T47D (cell line): Measurements from ENCODE around the gene VAC14.

Experiments
- DNase-seq, 2 experiments: peaks; one replicate each; pipeline versions ENCODE4 v3.0.0 to v3.0.0-alpha.2; 2011 to 2012; ENCODE audit warnings: low read depth in 1 of 2, low spot score in 1 of 2
- JUND ChIP-seq: IDR thresholded peaks from 2 replicates; pipeline ENCODE4 v1.6.1; 2012; ENCODE audit warnings: low read depth
- in situ Hi-C: cut with HindIII; loops from 2 replicates; pipeline ENCODE4 v1.10.0; 2016; ENCODE audit warnings: low sequenced_read_pairs, low pct_unique_long_range_greater_than_20kb

Gene VAC14

GRCh38 chr16:70689970-70690891, 110.7 kb downstream of the VAC14 start:
- in situ Hi-C loops, result no loop called here

GRCh38 chr16:70689035-70689969, 111.7 kb downstream of the VAC14 start:
- no peak for DNase-seq
- in situ Hi-C loops, result no loop called here
- no peak for TF ChIP-seq JUND

More at GRCh38 chr16:70689970-70690891, 110.7 kb downstream of the VAC14 start:
- no peak for DNase-seq
- no peak for TF ChIP-seq JUND

GRCh38 chr16:70688246-70688742, 112.7 kb downstream of the VAC14 start:
- DNase-seq, result no peak
- no peak for TF ChIP-seq JUND
- in situ Hi-C loops, result no loop called here

- in situ Hi-C loops, result no loop called here
- TF ChIP-seq JUND, result no peak
- DNase-seq, result no peak
Measured at GRCh38 chr16:70687671-70688245, 113.2 kb downstream of the VAC14 start.

GRCh38 chr16:70687102-70687511, 113.9 kb downstream of the VAC14 start:
- DNase-seq, result peak in 1 of 2 experiments; percentile 41
- no peak for TF ChIP-seq JUND
- in situ Hi-C loops, result no loop called here

- TF ChIP-seq JUND, result no peak
- in situ Hi-C loops, result no loop called here
- no peak for DNase-seq
Measured at GRCh38 chr16:70686376-70687101, 114.4 kb downstream of the VAC14 start.

- TF ChIP-seq JUND, result no peak
- peak; percentile 94 for DNase-seq
- in situ Hi-C loops, result no loop called here
Measured at GRCh38 chr16:70685938-70686375, 115.0 kb downstream of the VAC14 start, which contains the start of gene MTSS2. MTSS2 (minus strand) TSS chr16:70686053; CDS start chr16:70685791, 262 bp downstream.

- no peak for DNase-seq
- TF ChIP-seq JUND, result no peak
- in situ Hi-C loops, result no loop called here
Measured at GRCh38 chr16:70685061-70685937, 115.7 kb downstream of the VAC14 start.

GRCh38 chr16:70684146-70685060, 116.6 kb downstream of the VAC14 start:
- DNase-seq, result no peak
- in situ Hi-C loops, result no loop called here
- no peak for TF ChIP-seq JUND
